SK-N-MC (cell line): ENCODE results near the gene EPHX1.
"Not testable (repeated sequence)": the region's sequence is repeated elsewhere in the genome, so short reads cannot be mapped to it uniquely, and the experiment has no call there.

Source experiments
- EZH2 ChIP-seq: fragments of 200-600 bp; sonication (generic); IDR thresholded peaks from one replicate; pipeline ENCODE4 v1.6.1; 2017; ENCODE audit warnings: antibody characterized with exemption
- POLR2AphosphoS5 ChIP-seq: IDR thresholded peaks from 2 replicates; pipeline ENCODE4 v1.6.1; 2012; ENCODE audit warnings: mild to moderate bottlenecking, low read depth, low read length, borderline replicate concordance

DNA sequence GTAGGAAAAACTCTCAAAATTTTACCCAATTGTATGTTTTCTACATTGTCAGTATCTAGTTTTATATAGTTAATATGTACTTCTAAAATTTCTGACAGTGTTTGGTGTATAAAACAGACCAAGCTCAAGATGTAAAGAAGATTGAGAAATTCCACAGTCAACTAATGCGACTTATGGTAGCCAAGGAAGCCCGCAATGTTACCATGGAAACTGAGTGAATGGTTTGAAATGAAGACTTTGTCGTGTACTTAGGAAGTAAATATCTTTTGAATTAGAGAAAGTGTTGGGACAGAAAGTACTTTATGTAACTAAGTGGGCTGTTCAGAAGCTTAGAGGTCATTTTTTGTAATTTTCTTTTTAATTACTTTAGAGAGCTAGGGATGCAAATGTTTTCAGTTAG, 20.8 kb upstream of the EPHX1 start:
- TF ChIP-seq POLR2AphosphoS5, EZH2: not testable (repeated sequence)
